ENCODE results near the gene TTC39C. TPM values are rescaled to one million over a fixed set of nuclear protein-coding genes. Genes with fewer than 3 reads are reported as not detected.

Gene TTC39C
- total and polyA plus RNA-seq, 2 of the 8 experiments (the other 6 are each of a cell fraction or from before 2014, with no cell fraction given), result 8.1 to 79.1 TPM

GRCh38 chr18:24026457-24026856, 11.9 kb downstream of the TTC39C start (continued):
- TF ChIP-seq ATF2 (IDR thresholded peaks at IDR 0.05; ENCODE audit: low read length) (no peak), SIN3A (conservative IDR thresholded peaks at IDR 0.05 in 1 of 2, IDR thresholded peaks at IDR 0.05 in 1 of 2; ENCODE audit: low read depth in 1 of 2, low read length in 2 of 2) (no peak)

Measured in H1 (cell line).